SJCRH30 (cell line): ENCODE measurements around the gene LHFPL4. TPM values are rescaled to one million over a fixed set of nuclear protein-coding genes. Genes with fewer than 3 reads are reported as not detected.
"Not testable (repeated sequence)": the region's sequence is repeated elsewhere in the genome, so short reads cannot be mapped to it uniquely, and the experiment has no call there.

Source experiments
- DNase-seq, 2 experiments: peaks; one replicate each; pipeline ENCODE4 v3.0.0-alpha.2; 2015 to 2020
- H3K27ac ChIP-seq: fragments of 250-450 bp; sonication (Bioruptor Pico); 2 replicates; pipeline ENCODE4 v1.5.1; 2020; ENCODE audit warnings: mild to moderate bottlenecking, moderate library complexity
- H3K27me3 ChIP-seq: fragments of 250-450 bp; sonication (Bioruptor Pico); 2 replicates; pipeline ENCODE4 v1.5.1; 2020; ENCODE audit warnings: mild to moderate bottlenecking, moderate library complexity
- H3K36me3 ChIP-seq: fragments of 250-450 bp; sonication (Bioruptor Pico); 2 replicates; pipeline ENCODE4 v1.5.1; 2020; ENCODE audit warnings: mild to moderate bottlenecking, moderate library complexity
- H3K4me1 ChIP-seq: fragments of 250-450 bp; sonication (Bioruptor Pico); 2 replicates; pipeline ENCODE4 v1.5.1; 2020; ENCODE audit warnings: mild to moderate bottlenecking, moderate library complexity
- H3K4me3 ChIP-seq: fragments of 250-450 bp; sonication (Bioruptor Pico); 2 replicates; pipeline ENCODE4 v1.5.1; 2020; ENCODE audit warnings: mild to moderate bottlenecking, moderate library complexity
- H3K9me3 ChIP-seq: fragments of 250-450 bp; sonication (Bioruptor Pico); replicated peaks from 2 replicates; pipeline ENCODE4 v1.5.1; 2020; ENCODE audit warnings: mild to moderate bottlenecking, moderate library complexity
- total RNA-seq: library from RNA; depleted of rRNA; stranded (reverse); fragments of >200 nt; shearing (Covaris generic); gene quantifications from 2 replicates; pipeline ENCODE4 v1.2.3, GENCODE V29; 2014

The LHFPL4 gene
- total RNA-seq, 1 experiment from 2014 or later = not detected

DNA sequence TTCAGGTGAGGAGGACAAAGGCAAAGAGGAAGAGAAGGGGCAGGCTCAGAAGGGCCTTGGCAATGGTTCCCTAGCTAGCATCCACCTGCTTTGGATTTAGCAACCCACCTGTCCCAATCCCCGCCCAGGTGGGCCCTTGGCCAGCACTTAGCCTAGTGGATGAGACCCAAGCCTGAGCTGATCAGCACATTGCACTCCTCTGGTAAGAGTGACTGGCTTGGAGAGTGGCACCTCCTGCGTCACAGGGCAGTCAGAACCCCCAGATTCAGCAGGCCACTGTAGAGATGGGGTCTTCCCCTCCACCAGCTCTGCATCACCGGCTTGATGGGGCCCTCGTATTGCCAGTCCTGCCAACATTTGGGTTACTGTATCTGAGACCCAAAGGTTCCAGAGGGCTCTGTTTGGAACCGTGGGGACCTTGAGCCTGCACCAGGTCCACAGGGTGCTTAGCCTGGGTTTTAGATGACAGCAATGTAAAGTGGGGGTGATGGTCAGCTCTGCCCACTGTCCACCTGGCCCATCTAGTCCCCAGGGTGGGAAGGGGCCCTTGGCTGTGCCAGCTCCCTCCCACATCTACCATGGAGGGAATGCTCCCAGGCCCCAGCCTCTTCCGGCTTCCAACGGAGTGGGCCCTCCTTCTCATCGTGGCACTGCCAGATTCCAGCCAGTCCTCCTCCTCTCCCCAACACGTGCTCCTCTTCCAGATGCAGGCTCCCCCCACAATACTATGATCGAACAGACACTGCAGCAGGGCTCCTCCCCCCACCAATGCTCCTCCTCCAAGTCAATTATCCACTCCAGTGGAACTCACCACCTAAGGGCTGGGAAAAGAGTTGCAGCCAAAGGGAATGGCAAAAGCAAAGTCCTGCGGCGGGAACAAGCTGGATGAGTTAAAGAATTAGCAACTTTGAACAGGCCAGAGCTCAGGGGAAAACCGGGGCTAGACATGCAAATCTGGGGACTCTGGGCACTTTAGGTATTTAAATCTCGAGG lies 45.7 kb downstream of the LHFPL4 start:
- no peak for DNase-seq
- H3K27ac ChIP-seq = no peak overlapping the region
- no peak overlapping the region for H3K4me3 ChIP-seq
- no peaks in the 10 kb centered on the region; the same call in 1 of the 2 replicates for H3K27me3 ChIP-seq
- no peaks in the 10 kb centered on the region for H3K9me3 ChIP-seq
- no peaks in the 10 kb centered on the region for H3K4me1 ChIP-seq
- no peaks in the 10 kb centered on the region for H3K36me3 ChIP-seq

- Histone ChIP-seq H3K27ac (no peak overlapping the region), H3K36me3 (no peaks in the 10 kb centered on the region), H3K9me3 (no peaks in the 10 kb centered on the region), H3K27me3 (no peaks in the 10 kb centered on the region; the same call in 1 of the 2 replicates), H3K4me1 (no peaks in the 10 kb centered on the region), H3K4me3 (no peak overlapping the region)
- peak; percentile 63 to 87 for DNase-seq
These were observed 50.3 kb downstream of the LHFPL4 start for GRCh38 chr3:9503283-9503682.

GRCh38 chr3:9501226-9501625 lies 52.4 kb downstream of the LHFPL4 start:
- DNase-seq = no peak
- Histone ChIP-seq H3K36me3 (no peaks in the 10 kb centered on the region), H3K4me1 (no peaks in the 10 kb centered on the region), H3K27ac (no peak overlapping the region), H3K4me3 (no peak overlapping the region), H3K9me3 (no peaks in the 10 kb centered on the region), H3K27me3 (no peaks in the 10 kb centered on the region)

DNA sequence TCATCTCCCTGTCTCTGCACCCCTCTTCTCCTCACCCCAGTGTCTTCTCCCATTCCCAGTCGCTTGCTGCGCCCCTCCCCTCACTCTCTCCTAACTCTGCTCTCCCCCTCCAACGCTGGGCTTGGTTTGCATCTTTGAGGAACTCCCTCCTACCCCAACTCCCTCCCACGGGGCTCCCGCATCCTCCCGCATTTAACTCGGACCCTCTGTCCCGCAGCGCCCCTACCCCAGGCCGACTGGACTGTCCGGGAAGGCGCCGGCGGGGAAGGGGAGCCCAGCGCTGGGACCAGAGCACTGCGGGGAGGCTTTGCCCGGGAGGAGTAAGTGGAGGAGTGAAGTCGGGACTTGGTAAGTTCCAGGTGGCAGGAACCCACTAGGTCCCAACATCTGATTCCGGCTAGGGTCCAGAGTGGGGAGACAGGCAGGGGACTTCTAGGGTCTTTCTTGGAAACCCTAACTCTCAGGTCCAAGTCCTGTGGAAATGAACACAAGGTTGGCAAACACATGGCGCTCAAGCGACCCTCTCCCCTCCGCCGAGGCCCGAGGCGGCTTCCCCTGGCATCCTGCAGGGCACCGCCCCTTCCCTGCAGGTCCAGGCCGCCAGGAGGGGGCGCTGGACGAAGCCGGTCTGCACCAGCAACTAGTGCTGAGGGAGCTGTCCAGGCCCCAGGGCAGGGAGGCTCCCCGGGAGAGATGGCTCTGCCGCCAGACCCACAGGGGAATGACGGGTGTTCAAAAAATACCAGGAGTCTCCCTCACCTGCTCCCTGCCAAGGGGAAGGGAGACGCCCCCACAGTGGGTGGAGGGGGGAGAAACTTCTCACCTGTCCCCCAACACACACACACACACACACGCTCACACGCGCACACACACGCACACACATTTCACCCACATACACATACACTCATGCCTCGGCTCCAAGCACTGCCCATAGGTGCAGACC lies 53.2 kb downstream of the LHFPL4 start:
- no peaks in the 10 kb centered on the region for H3K9me3 ChIP-seq
- peak; percentile 59 to 66 for DNase-seq
- no peaks in the 10 kb centered on the region for H3K36me3 ChIP-seq
- no peaks in the 10 kb centered on the region for H3K27me3 ChIP-seq
- H3K27ac ChIP-seq = no peak overlapping the region
- H3K4me3 ChIP-seq = no peak overlapping the region
- no peaks in the 10 kb centered on the region for H3K4me1 ChIP-seq

DNA sequence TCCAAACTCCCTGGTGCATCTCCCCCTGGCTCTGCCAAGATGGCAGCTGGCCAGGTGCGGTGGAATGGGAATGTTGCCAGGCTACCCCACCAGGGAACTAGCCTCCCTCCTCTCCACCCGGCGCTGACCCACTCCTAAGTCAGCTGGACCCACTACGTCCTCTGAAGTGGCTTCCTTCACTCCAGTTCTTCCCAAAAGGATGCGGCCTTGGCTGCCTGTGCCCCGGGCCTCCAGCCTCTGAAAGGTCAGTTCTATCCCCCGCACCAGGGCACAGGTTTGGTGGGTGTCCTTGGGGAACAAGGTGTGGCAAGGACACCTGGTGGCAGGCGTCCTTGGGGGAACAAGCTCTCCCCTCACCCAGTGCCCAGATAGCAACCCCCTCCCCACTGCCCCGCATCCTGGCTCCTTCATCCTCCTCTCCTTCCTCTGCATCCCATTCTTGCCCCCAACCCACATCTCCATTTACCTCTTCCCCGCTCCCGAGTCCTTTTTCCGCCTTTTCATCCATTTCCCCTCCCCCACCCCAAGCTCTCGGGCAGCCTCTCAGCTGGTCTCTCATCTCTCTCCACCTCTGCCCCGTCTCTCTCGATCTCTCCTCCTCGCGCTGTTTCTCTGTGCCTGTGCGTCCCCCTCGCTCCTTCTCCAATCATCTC lies 54.0 kb downstream of the LHFPL4 start:
- DNase-seq = no peak

GRCh38 chr3:9498781-9499180 lies 54.8 kb downstream of the LHFPL4 start:
- no peaks in the 10 kb centered on the region for H3K9me3 ChIP-seq
- no peak overlapping the region for H3K27ac ChIP-seq
- no peaks in the 10 kb centered on the region for H3K4me1 ChIP-seq
- no peak overlapping the region for H3K4me3 ChIP-seq
- no peaks in the 10 kb centered on the region for H3K27me3 ChIP-seq
- no peaks in the 10 kb centered on the region for H3K36me3 ChIP-seq
- no peak for DNase-seq

More for the DNA sequence above, 54.0 kb downstream of the LHFPL4 start:
- Histone ChIP-seq H3K27me3 (no peaks in the 10 kb centered on the region), H3K9me3 (no peaks in the 10 kb centered on the region), H3K27ac (no peak overlapping the region), H3K4me1 (no peaks in the 10 kb centered on the region), H3K36me3 (no peaks in the 10 kb centered on the region), H3K4me3 (no peak overlapping the region)

GRCh38 chr3:9497821-9498565 lies 55.6 kb downstream of the LHFPL4 start:
- Histone ChIP-seq H3K27ac (no peak overlapping the region), H3K27me3 (no peaks in the 10 kb centered on the region), H3K36me3 (no peaks in the 10 kb centered on the region), H3K4me3 (no peak overlapping the region), H3K4me1 (no peaks in the 10 kb centered on the region), H3K9me3 (no peaks in the 10 kb centered on the region)
- DNase-seq = no peak

DNA sequence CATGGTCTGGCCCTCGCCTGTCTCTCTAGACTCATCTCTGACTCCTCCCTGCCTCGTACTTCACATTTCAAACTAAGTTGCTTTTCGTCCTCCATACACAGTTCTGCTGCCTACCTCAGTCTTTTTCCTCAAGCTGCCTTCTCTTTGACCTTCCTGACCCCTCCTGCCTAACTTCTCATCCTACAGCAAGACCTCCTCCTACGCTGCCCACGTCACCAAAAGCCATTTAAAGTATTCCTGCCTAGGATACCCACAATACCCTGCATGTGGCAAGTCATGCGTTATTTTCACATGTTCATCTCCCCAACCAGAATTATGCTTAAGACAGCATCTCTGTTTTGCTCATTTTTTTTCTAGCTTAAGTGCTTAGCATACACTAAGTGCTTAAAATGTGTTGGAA lies 56.7 kb downstream of the LHFPL4 start:
- H3K4me3 ChIP-seq = no peak overlapping the region
- H3K27me3 ChIP-seq = no peaks in the 10 kb centered on the region
- DNase-seq = no peak
- no peaks in the 10 kb centered on the region for H3K9me3 ChIP-seq
- no peak overlapping the region for H3K27ac ChIP-seq
- no peaks in the 10 kb centered on the region for H3K36me3 ChIP-seq
- no peaks in the 10 kb centered on the region for H3K4me1 ChIP-seq

GRCh38 chr3:9494036-9494435 lies 59.6 kb downstream of the LHFPL4 start:
- H3K9me3 ChIP-seq, H3K27me3 ChIP-seq, H3K27ac ChIP-seq, DNase-seq, H3K4me1 ChIP-seq, H3K36me3 ChIP-seq, H3K4me3 ChIP-seq: not testable (repeated sequence)

DNA sequence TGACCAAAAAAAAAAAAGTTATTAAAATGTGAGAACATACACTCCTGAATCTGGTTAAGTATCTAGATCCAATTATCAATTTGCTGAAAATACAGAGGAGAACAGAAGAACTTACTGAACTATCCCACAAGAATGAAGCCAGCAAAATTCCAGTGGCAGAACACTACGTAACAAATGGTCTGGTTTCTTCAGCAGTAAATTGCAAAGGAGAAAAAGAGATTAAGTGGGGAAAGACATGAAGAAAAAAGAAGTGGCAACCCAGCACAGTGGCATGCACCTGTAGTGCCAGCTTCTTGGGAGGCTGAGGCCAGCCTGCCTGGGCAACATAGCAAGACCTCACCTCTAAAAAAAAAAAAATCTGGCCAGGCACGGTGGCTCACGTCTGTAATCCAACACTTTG lies 62.1 kb downstream of the LHFPL4 start:
- DNase-seq = no peak
- Histone ChIP-seq H3K9me3 (no peaks in the 10 kb centered on the region; the same call in 1 of the 2 replicates), H3K27me3 (no peaks in the 10 kb centered on the region), H3K36me3 (no peaks in the 10 kb centered on the region), H3K4me1 (no peaks in the 10 kb centered on the region), H3K4me3 (no peak overlapping the region), H3K27ac (no peak overlapping the region)

- Histone ChIP-seq H3K4me1 (no peaks in the 10 kb centered on the region), H3K27me3 (no peaks in the 10 kb centered on the region), H3K4me3 (no peak overlapping the region), H3K9me3 (no peaks in the 10 kb centered on the region; the same call in 1 of the 2 replicates), H3K27ac (no peak overlapping the region), H3K36me3 (peaks cover 33% of the 10 kb centered on the region)
- no peak for DNase-seq
These were observed 68.4 kb downstream of the LHFPL4 start for GRCh38 chr3:9485248-9485647.

- H3K36me3 ChIP-seq = peaks cover 69% of the 10 kb centered on the region
- H3K9me3 ChIP-seq = no peaks in the 10 kb centered on the region
- H3K27ac ChIP-seq = no peak overlapping the region
- no peaks in the 10 kb centered on the region for H3K27me3 ChIP-seq
- no peak for DNase-seq
- no peaks in the 10 kb centered on the region for H3K4me1 ChIP-seq
- no peak overlapping the region for H3K4me3 ChIP-seq
These were observed 73.4 kb downstream of the LHFPL4 start for GRCh38 chr3:9480265-9480664.

- Histone ChIP-seq H3K27me3 (no peaks in the 10 kb centered on the region), H3K36me3 (peaks cover 85% of the 10 kb centered on the region)
These were observed 76.7 kb downstream of the LHFPL4 start for GRCh38 chr3:9476935-9477334.

DNA sequence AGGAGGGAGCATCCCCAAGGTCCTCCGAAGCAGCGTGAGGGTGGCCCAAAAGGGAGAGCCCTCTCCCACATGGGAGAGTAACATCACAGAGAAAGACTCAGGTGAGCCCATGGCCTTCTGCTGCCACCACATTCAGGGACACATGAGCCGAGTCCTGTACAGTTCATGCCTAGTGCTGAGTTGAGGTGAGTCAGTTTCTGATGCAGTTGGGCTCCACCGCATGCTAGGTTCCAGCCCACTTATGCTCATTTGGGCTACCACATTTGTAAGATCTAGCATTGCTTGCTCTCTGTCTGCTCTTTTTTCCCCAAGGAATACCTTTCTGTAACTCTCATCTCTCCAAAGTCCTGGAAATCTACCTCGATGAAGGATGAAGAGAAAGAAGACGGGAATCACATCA lies 79.1 kb downstream of the LHFPL4 start:
- H3K9me3 ChIP-seq = no peaks in the 10 kb centered on the region
- no peak for DNase-seq
- no peak overlapping the region for H3K27ac ChIP-seq
- peaks cover 92% of the 10 kb centered on the region for H3K36me3 ChIP-seq
- no peaks in the 10 kb centered on the region for H3K4me1 ChIP-seq
- no peaks in the 10 kb centered on the region for H3K27me3 ChIP-seq
- no peak overlapping the region for H3K4me3 ChIP-seq

More at GRCh38 chr3:9476935-9477334, 76.7 kb downstream of the LHFPL4 start:
- Histone ChIP-seq H3K4me1 (no peaks in the 10 kb centered on the region), H3K4me3 (no peak overlapping the region), H3K27ac (no peak overlapping the region), H3K9me3 (no peaks in the 10 kb centered on the region)
- no peak for DNase-seq
